Measurements from ENCODE around the gene DUSP7. TPM values are rescaled to one million over a fixed set of nuclear protein-coding genes. Genes with fewer than 3 reads are reported as not detected.

DUSP7 gene
- total RNA-seq, 1 donor from 2014 or later, result 4.3 TPM

DNA sequence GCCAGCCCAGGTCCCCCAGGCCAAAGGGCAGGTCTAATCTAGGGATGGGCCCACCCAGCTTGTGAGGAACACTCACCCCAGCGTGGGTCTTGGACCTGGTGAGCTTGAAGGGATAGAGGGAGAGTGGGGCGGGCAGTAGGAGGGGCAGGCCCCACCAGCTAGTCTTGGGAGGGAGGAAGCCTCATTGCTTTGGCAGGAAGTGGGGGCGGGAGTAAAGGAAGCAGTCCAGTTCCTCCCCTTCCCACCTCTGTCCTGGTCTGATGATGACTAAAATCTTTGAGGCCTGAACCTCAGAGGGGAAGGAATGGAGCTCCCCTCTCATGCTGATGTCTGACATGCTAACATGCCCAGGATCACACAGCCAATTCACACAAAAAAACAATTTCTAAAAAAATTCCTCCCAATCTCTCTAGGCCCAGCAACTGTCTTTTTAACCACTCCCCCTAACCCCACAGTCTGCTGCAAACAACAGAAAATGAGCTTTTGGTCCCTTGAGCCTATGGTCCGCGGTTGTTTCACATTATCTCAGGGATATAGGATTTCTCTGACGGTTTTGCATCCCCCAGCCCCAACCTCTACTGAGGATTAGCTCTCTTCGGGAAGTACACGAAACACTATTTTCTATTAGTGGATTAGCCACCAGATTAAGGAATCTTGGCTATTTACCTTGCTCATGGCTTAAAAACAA lies 30.7 kb upstream of the DUSP7 start:
- no peak for ATAC-seq

DNA sequence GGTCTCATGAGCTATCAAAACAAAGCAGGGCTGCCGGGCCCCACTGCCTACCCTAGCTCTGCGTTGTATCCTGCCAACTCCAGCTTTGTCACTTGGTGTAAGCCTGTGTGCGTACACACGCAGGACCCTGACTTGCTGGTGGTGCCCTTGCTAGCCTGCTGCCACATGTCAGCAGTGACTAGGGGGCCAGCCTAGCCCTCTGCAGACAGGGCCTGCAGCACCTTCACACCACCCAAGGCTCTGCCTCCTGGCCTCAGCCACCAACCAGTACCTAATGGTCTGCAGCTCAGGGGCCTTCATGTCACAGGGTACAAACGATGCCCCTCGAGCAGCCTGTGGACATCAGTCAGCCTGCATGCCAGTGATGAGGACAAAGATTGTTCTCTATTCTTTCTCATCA lies 30.1 kb upstream of the DUSP7 start:
- no peak for ATAC-seq
- DNase-seq (ENCODE audit: low spot score), result no peak

More for the DNA sequence above, 30.7 kb upstream of the DUSP7 start:
- no peak for DNase-seq (ENCODE audit: low spot score)

DNA sequence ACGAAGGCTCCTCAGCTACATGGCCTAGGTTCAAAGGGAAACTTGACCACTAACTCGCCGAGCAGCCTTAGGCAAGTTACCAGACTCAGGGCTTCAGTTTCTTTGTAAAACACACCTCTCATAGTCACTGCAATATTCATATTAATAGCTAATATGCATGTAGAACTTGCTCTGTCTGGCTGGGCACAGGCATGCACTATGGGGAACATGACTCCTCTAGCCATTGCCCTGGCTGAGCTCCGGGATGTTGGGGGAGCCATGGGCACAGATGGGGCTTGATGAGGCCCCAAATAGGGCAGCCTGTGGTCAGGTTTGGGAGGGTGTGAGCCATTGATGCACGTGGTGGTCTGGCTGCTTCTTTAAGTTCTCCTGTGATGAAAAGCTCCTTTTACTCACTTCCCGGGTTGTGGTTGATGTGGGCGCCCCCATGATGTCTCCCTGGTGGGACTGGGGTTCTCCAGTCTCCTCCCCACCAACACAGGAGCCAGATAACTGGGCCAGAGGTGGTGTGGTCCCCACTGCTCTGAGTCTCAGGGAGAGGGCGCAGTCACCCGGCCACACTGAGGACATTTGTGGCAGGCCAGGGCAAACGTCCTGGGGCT lies 29.4 kb upstream of the DUSP7 start:
- DNase-seq (ENCODE audit: low spot score), result no peak
- no peak for ATAC-seq

DNA sequence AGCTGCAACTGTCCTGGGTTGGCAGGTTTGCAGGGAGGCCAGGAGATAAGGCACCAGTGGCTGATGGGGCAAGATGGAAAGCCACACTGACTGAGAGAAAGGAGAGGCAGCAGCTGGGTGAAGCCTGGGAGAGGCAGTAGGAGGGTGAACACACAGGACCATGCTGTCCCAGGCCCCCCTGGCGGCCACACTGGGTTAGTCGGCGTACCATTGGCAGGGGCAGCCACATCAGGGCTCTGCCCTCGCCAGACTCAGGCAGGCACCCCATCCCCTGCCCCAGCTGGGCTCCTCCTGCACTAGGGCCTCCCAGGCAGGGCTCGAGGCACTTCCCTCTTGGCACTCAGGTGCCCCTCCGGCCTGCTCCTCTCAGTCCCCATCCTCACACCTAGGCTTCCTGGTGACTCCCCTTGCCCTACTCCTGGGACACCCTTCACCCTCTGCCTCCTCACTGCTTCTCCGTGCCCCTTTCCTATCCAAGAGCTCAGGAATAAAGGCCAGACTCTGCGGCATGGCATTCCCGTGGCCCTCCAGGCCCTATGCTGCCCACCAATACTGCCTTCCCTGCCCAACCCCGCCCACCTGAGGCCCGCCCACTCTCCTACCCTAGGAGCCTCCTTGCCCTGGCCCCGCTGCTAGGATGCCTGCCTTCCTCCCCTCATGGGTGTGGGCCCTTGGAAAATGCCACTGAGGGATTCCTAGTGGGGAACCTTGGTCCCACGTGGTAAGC lies 28.7 kb upstream of the DUSP7 start:
- no peak for ATAC-seq
- DNase-seq (ENCODE audit: low spot score), result no peak

- DNase-seq (ENCODE audit: low spot score) (no peak), ATAC-seq (no peak)
Observed at GRCh38 chr3:52084216-52084945, 28.0 kb upstream of the DUSP7 start.

DNA sequence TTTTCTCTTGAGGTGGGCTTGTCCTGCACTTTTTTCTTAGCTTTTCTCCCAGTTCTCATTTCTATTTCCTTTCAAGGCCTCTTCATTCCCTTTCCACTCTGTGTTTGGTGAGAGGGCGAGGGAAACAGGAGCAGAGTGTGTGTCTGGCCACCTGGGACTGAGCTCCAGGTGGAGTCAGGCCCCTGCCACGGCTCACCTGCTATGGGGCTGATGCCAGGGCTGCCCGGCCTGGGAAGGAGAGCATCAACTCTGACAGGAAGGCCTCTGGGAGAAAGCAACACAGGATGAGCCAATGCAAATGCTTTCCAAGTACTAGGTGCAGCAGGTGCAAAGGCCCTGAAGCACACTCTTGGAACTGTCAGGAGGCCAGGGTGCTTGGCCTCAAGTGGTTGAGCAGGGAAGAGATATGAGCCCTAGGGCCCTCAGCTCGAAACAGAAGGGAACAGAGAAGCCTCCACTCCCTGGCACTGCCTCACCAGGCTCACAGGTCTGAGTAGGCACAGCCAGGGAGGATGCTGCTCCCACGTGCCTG lies 27.3 kb upstream of the DUSP7 start:
- no peak for ATAC-seq

DNA sequence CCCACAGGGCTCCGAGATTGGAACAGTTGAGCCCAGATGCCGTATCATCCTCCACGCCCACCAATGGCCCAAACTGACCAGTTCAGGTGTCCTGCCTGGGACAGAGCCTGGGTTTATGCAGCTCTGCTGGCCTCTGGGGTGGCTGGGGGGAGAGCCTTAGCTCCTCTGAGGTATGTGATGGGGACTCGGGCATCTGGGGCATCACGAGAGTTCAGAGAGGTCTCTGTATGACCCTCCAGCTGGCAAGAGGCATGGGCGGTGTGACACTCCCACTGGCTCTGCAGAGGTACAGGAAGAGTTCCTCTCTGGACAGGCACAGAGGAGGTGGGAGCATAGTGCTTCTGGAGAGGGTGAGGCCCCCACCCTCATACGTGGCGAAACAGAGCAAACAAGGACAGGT lies 26.6 kb upstream of the DUSP7 start:
- no peak for DNase-seq (ENCODE audit: low spot score)
- ATAC-seq, result no peak

More for the DNA sequence above, 27.3 kb upstream of the DUSP7 start:
- no peak for DNase-seq (ENCODE audit: low spot score)

DNA sequence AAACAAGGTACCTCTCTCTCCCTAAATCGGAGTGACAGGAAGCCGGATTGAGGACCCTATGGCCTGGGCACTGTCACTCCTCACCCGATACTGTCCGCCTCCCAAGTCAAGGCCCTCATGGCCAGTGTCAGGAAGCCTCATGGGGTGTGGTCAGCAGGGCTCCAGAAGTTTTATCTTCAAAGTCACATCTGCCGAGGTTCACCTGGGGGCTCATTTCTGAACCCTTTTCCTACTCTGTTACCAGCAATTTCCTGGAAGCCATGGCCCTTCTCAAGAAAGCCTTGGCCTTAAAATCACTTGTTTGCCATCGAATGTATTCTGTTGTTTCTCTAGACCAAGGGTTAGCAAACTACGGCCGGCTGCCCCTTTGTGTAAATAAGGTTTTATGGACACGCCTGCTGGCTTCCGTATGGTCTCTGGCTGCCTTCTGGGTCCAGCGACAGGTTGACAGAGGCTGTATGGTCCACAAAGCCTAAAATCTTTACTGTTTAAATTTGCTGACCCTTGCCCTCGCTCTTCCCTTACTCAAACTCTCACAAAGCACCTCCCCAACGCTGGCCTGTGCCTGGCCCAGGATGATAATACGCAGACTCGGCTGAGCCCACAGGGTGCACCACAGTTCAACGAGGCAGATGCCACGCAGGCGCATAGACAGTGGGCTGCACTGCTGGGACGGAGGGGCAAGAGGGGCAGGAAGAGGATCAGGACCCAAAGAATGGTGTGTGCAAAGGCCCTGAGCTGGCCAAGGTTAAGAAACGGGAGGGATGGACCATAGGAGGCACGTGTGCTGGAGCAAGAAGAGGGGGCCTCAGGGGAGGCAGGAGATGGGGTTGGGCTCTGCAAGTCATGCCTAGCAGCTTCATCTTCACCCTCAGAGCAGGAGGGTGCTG lies 24.7 kb upstream of the DUSP7 start:
- ATAC-seq (no peak), DNase-seq (ENCODE audit: low spot score) (no peak)

- ATAC-seq (no peak), DNase-seq (ENCODE audit: low spot score) (no peak)
Observed at GRCh38 chr3:52079958-52080357, 23.6 kb upstream of the DUSP7 start.

DNA sequence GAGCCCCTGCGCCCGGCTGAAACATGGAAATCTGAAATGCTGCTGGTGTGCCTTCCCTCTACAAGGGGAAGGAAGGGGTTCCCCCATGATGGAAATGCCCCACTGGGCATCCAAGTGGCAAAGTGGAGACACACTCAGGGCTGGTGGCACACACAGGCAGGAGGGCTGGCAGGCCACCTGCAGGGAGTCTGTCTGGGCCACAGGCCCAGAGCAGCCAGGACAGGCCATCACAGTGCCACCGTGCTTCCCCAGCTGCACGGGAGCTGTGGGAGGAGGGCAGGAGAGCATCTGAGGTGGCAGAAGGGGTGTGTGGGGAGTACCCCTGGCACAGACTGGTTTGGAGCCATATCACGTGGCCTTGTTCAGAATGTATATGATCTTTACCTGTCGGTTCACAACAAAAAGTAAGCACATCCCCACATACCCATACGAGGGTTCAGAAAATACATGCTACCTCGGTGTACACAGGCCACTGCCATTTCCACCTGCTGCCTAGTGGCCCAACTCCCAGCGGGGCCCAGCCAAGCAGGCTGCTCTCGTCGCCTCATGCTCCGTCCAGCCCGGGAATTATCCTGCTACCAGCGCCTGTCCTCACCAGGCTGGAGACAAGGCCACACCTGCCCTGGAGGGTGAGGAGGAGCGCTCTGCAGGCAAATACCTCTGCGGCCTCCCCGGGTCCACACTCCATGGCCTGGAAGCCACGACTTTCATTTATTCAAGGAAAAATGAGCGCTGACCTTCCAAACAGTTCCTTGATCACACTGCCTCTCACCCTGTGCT lies 22.6 kb upstream of the DUSP7 start:
- ATAC-seq, result no peak
- no peak for DNase-seq (ENCODE audit: low spot score)

GRCh38 chr3:52077925-52078324 lies 21.6 kb upstream of the DUSP7 start:
- DNase-seq (ENCODE audit: low spot score) (no peak), ATAC-seq (no peak)

DNA sequence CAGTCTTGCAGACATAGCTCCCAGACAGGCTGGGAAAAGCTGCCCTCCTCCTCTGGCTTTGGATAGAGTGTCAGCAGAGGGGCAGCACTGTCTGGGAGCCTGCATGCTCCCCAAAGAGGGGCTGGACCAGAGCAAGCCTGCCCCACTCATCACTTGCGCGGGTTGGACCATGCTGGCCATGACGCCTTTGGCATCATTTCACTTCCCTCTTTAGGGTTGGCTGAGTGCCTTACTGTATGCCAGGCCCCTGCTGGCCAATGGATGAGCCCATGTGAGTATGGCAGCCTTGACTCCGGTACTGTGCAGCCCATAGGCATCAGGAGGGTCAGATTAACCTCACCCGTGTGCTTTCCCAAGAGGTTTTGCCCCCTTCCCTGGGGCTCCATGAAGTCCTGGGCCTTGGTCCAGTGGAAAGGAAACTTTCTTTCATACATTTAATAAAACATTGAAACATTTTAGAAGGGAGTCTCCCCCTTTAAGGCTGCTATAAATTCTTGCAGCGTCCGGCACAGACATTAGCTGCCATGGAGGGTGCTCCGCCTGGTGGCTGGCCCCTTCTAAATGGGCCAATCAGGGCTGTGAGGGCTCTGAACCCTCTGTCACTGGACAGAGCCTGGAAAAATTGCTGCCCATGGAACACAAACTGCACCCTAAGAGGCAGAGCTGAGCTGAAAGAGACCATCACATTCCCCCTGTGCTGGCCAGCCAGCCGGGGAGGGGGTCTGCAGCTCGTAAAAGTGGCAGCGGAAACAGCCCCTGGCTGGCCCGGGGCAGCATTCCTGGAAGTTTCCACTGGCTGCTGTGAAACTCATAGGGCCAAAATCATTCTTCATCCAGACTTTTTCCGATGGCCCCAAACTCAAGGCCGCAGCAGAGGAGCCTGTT lies 20.8 kb upstream of the DUSP7 start:
- ATAC-seq (no peak), DNase-seq (ENCODE audit: low spot score) (no peak)

GRCh38 chr3:52073490-52073889 lies 17.1 kb upstream of the DUSP7 start:
- no peak for ATAC-seq
- DNase-seq (ENCODE audit: low spot score), result no peak

DNA sequence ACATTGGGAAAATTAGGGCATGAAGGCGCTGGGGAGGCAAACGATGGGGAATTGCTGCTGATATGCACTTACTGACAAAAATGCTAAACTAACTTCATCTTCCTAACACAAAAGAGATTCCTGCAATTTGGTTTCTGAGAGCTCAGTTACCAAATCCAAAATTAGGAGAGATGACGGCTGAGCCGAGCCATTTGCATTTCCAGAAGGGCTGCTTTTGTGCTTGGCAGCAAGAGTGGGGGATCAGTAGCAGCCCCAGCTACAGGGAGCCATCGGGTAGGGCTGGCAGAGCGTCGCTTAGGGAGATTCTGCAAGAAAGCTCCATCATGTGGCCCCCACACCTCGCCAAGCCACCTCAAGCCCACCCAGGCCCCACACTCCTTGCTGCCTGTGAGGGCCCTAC lies 16.1 kb upstream of the DUSP7 start:
- DNase-seq (ENCODE audit: low spot score) (no peak), ATAC-seq (no peak)

- no peak for DNase-seq (ENCODE audit: low spot score)
Observed at GRCh38 chr3:52072020-52072419, 15.6 kb upstream of the DUSP7 start.

DNA sequence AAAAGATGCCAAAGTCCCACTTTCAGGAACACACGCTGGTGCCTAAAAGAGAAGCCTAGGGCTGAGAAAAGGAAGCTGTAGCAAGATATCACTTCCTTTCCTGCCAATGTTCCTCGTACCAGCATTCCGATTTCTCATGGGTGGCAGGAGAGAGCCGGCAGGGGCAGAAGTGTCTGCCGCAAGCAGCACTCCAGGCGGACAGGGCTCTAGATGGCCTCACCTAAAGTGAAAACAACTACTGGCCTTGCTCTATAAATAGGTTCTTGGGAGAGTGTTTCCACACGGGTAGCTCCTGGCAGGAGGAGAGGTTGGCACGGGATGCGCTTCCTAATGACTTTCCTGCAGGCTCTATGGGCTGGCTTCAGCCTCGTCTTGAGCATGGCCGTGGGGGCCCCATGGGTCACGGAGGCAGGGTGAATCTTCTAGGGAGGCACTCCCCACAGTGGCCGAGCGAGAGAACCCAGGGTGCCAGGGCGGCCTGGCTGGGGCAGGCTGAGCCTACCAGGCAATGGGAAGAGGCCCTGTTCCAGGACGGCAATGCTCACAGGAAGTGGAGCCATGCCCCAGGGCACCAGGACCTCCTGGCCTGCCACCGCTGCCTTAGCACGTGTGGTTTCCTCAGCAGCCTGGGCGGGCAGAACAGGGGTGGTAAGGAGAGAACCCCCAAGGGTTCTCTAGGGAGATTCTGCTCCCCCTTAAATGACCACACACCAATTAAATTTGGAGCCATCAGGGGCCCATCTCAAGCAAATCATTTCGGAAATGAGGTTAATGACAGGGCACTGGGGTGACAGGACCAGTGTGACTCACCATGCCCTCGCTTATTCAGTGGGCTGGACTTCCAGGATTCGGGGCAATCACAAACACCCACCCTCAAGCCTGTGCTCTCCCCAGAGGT lies 14.6 kb upstream of the DUSP7 start:
- peak; percentile 28 for ATAC-seq
- no peak for DNase-seq (ENCODE audit: low spot score)

More at GRCh38 chr3:52072020-52072419, 15.6 kb upstream of the DUSP7 start:
- ATAC-seq, result no peak

DNA sequence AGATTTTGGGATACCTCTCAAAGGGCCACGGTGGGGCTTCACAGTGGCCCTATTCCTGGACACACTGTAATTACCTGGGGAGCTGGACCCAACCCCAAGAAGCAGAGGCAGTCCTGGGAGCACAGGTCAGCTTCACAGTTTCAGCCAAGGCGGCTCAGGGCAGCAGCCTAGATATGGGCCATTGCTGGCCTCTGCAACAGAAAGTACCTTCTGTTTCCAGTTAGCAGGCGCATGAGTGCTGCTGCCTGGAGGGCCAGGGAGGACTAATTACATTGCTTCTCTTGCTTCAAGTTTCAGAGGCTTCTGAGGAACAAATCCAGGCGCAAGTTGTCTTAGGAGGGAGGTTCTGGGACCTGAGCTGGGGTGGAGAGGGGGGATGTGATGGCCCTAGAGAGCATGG lies 13.5 kb upstream of the DUSP7 start:
- no peak for ATAC-seq
- no peak for DNase-seq (ENCODE audit: low spot score)

Measured in left lobe of liver (tissue), 2 donors.